MM.1S (cell line): ENCODE measurements around the gene GNAQ.

Experiments used
- DNase-seq: peaks from one replicate; pipeline ENCODE4 v3.0.0-alpha.2; 2015
- H2AFZ ChIP-seq: fragments of 300-600 bp; sonication (generic); 2 replicates; pipeline ENCODE4 v1.6.0; 2016; ENCODE audit warnings: antibody characterized with exemption, low read length
- H3F3A ChIP-seq: fragments of 300-600 bp; sonication (generic); 2 replicates; pipeline ENCODE4 v1.6.1; 2016; ENCODE audit warnings: mild to moderate bottlenecking, antibody characterized with exemption, low read length, moderate library complexity, mixed read lengths; ENCODE audit not compliant: insufficient read depth
- H3K27ac ChIP-seq: fragments of 300-600 bp; sonication (generic); 2 replicates; pipeline ENCODE4 v1.5.1; 2016; ENCODE audit warnings: mild to moderate bottlenecking, low read length
- H3K27me3 ChIP-seq: fragments of 300-600 bp; sonication (generic); replicated peaks from 2 replicates; pipeline ENCODE4 v1.6.0; 2016; ENCODE audit warnings: low read length; ENCODE audit not compliant: insufficient read depth
- H3K36me3 ChIP-seq: fragments of 300-600 bp; sonication (generic); replicated peaks from 2 replicates; pipeline ENCODE4 v1.6.1; 2016; ENCODE audit warnings: mild to moderate bottlenecking, low read length, mixed read lengths; ENCODE audit not compliant: insufficient read depth
- H3K4me1 ChIP-seq: fragments of 300-600 bp; sonication (generic); 2 replicates; pipeline ENCODE4 v1.6.1; 2016; ENCODE audit warnings: low read length, mixed read lengths
- H3K4me2 ChIP-seq: fragments of 300-600 bp; sonication (generic); 2 replicates; pipeline ENCODE4 v1.6.0; 2016; ENCODE audit warnings: low read depth, low read length
- H3K4me3 ChIP-seq: fragments of 300-600 bp; sonication (generic); 2 replicates; pipeline ENCODE4 v1.5.1; 2016; ENCODE audit warnings: low read length, mixed read lengths
- H3K79me2 ChIP-seq: fragments of 300-600 bp; sonication (generic); 2 replicates; pipeline ENCODE4 v1.6.1; 2016; ENCODE audit warnings: mixed run types, low read length, mixed read lengths
- H3K9ac ChIP-seq: fragments of 300-600 bp; sonication (generic); 2 replicates; pipeline ENCODE4 v1.6.1; 2016; ENCODE audit warnings: low read length, mixed read lengths
- H3K9me2 ChIP-seq: fragments of 300-600 bp; sonication (generic); replicated peaks from 2 replicates; pipeline ENCODE4 v1.6.1; 2016; ENCODE audit warnings: mild to moderate bottlenecking, low read length, mixed read lengths; ENCODE audit not compliant: insufficient read depth
- H3K9me3 ChIP-seq: fragments of 300-600 bp; sonication (generic); replicated peaks from 2 replicates; pipeline ENCODE4 v1.6.1; 2016; ENCODE audit warnings: mild to moderate bottlenecking, low read length, mixed read lengths; ENCODE audit not compliant: insufficient read depth
- H4K20me1 ChIP-seq: fragments of 300-600 bp; sonication (generic); 2 replicates; pipeline ENCODE4 v1.6.1; 2016; ENCODE audit warnings: mild to moderate bottlenecking, low read length, moderate library complexity, mixed read lengths; ENCODE audit not compliant: insufficient read depth
- CTCF ChIP-seq: fragments of 300-600 bp; sonication (generic); IDR thresholded peaks from 2 replicates; pipeline ENCODE4 v1.5.1; 2016; ENCODE audit warnings: antibody characterized with exemption, low read length, mixed read lengths
- EZH2 ChIP-seq: fragments of 300-600 bp; sonication (generic); optimal IDR thresholded peaks from 2 replicates; pipeline ENCODE3; 2017; ENCODE audit warnings: low read depth, mild to moderate bottlenecking, antibody characterized with exemption, low read length, mixed read lengths
- EZH2phosphoT487 ChIP-seq: fragments of 300-600 bp; sonication (generic); IDR thresholded peaks from 2 replicates; pipeline ENCODE4 v1.6.1; 2018; ENCODE audit warnings: antibody characterized with exemption, low read length

The GNAQ gene

DNA sequence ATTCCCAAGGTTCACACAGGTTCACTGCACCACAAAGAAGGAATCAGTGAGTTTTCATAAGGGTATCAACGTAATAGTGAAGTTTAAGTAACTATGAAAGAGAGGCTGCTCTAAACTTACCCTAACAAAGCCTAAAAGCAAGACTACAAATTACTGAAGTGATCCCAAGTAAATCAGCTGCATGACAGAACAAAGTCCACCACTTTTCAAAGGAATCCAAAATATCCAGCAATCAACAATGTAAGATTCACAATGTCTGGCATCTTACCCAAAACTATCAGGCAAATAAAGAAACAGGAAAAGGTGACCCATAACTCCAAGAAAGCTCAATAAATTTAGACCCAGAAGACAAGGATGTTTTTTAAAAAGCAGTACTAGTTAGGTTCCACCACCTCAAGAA lies 70.1 kb downstream of the GNAQ start:
- no peaks in the 10 kb centered on the region for H3K9me2 ChIP-seq
- no peak overlapping the region for H3K9ac ChIP-seq
- H3K27me3 ChIP-seq, result no peaks in the 10 kb centered on the region
- no peak overlapping the region for H3K4me2 ChIP-seq
- H4K20me1 ChIP-seq, result no peaks in the 10 kb centered on the region
- no peak overlapping the region for H2AFZ ChIP-seq
- H3K36me3 ChIP-seq, result no peaks in the 10 kb centered on the region
- H3K27ac ChIP-seq, result no peak overlapping the region
- no peak overlapping the region for H3K4me3 ChIP-seq
- no peak for DNase-seq
- no peaks in the 10 kb centered on the region for H3K9me3 ChIP-seq
- no peak for TF ChIP-seq EZH2phosphoT487
- TF ChIP-seq EZH2, result no peak
- TF ChIP-seq CTCF, result no peak
- H3F3A ChIP-seq, result no peaks in the 10 kb centered on the region
- H3K79me2 ChIP-seq, result 0 out of 2 replicates have a peak, but pooled peaks cover 2% of the 10 kb centered on the region
- H3K4me1 ChIP-seq, result no peaks in the 10 kb centered on the region

- no peak for TF ChIP-seq EZH2
- TF ChIP-seq EZH2phosphoT487, result no peak
- no peak for TF ChIP-seq CTCF
- H3F3A ChIP-seq, result no peaks in the 10 kb centered on the region
- no peak for DNase-seq
- H3K4me1 ChIP-seq, result no peaks in the 10 kb centered on the region
- 0 out of 2 replicates have a peak, but pooled peaks cover 2% of the 10 kb centered on the region for H3K79me2 ChIP-seq
- H3K4me2 ChIP-seq, result no peak overlapping the region
- H3K36me3 ChIP-seq, result no peaks in the 10 kb centered on the region
- H2AFZ ChIP-seq, result no peak overlapping the region
- H4K20me1 ChIP-seq, result no peaks in the 10 kb centered on the region
- H3K9ac ChIP-seq, result no peak overlapping the region
- H3K9me3 ChIP-seq, result no peaks in the 10 kb centered on the region
- H3K27me3 ChIP-seq, result no peaks in the 10 kb centered on the region
- no peak overlapping the region for H3K27ac ChIP-seq
- H3K4me3 ChIP-seq, result no peak overlapping the region
- no peaks in the 10 kb centered on the region for H3K9me2 ChIP-seq
Observed at GRCh38 chr9:77960356-77961153, 71.1 kb downstream of the GNAQ start.

DNA sequence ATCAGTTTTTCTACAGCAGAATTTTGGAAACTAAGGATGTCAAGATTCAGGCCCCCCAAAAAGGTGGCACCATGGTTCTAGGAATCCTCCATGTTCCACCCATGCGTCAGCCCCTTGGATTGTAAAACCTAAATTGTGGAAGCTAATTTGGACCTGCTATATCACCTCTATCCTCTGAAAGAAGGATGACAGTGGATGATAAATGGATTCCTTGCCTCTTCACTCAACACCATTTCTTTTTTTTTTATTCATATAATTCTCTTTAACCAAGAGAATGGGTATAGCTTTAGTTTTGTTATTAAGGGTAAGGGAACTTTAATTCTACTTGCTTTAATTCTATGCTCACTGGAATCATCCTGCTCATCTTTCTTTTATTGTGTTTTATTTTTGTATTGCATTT lies 71.8 kb downstream of the GNAQ start:
- DNase-seq, result no peak
- no peak overlapping the region for H3K27ac ChIP-seq
- no peak overlapping the region for H3K4me2 ChIP-seq
- H3K9me3 ChIP-seq, result no peaks in the 10 kb centered on the region
- no peak overlapping the region for H3K9ac ChIP-seq
- H2AFZ ChIP-seq, result no peak overlapping the region
- no peaks in the 10 kb centered on the region for H3K36me3 ChIP-seq
- no peaks in the 10 kb centered on the region for H3K9me2 ChIP-seq
- no peaks in the 10 kb centered on the region for H3K4me1 ChIP-seq
- no peaks in the 10 kb centered on the region for H3F3A ChIP-seq
- 0 out of 2 replicates have a peak, but pooled peaks cover 2% of the 10 kb centered on the region for H3K79me2 ChIP-seq
- no peaks in the 10 kb centered on the region for H4K20me1 ChIP-seq
- H3K4me3 ChIP-seq, result no peak overlapping the region
- TF ChIP-seq EZH2 (no peak), EZH2phosphoT487 (no peak), CTCF (no peak)
- no peaks in the 10 kb centered on the region for H3K27me3 ChIP-seq
